ENCODE results near the gene EMC10.

Gene EMC10

DNA sequence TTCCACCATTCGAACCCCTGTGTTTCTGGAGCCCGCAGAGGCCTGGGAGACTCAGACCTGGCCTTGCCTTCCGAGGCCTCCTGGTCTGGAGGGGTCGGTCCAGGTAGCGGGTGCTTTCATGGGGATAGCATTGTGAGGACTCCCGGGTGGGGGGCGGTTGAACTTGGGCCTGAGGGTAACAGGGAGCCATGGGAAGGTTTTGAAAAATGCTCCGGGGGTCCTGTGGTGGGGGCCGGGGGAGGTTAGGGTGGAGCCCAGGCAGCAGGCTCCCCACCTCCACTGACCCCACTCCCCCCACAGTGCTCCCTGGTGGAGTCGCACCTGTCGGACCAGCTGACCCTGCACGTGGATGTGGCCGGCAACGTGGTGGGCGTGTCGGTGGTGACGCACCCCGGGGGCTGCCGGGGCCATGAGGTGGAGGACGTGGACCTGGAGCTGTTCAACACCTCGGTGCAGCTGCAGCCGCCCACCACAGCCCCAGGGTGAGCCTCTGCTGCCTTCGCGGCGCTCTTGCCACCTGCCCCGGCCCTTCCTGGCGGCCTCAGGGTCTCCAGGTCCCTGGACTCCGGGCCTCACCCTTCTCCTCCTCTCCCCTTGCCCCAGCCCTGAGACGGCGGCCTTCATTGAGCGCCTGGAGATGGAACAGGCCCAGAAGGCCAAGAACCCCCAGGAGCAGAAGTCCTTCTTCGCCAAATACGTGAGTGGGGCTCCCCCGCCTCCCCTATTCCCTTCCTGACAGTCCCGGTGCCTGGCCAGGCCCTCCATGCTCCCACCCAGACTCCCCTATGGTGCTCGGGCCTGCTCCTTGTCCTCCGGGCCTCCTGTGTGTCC lies 4.2 kb downstream of the EMC10 start:
- no peak for DNase-seq

- DNase-seq, result no peak
Measured at GRCh38 chr19:50481351-50482149, 5.2 kb downstream of the EMC10 start.

- DNase-seq, result no peak
Measured at GRCh38 chr19:50482271-50482855, 6.1 kb downstream of the EMC10 start.

GRCh38 chr19:50482916-50483315 lies 6.6 kb downstream of the EMC10 start:
- DNase-seq, result no peak

- no peak for DNase-seq
Measured at GRCh38 chr19:50485284-50485955, 9.1 kb downstream of the EMC10 start.

- no peak for DNase-seq
Measured at GRCh38 chr19:50486823-50487515, 10.7 kb downstream of the EMC10 start.

GRCh38 chr19:50488389-50489194 lies 12.3 kb downstream of the EMC10 start:
- DNase-seq, result no peak

DNA sequence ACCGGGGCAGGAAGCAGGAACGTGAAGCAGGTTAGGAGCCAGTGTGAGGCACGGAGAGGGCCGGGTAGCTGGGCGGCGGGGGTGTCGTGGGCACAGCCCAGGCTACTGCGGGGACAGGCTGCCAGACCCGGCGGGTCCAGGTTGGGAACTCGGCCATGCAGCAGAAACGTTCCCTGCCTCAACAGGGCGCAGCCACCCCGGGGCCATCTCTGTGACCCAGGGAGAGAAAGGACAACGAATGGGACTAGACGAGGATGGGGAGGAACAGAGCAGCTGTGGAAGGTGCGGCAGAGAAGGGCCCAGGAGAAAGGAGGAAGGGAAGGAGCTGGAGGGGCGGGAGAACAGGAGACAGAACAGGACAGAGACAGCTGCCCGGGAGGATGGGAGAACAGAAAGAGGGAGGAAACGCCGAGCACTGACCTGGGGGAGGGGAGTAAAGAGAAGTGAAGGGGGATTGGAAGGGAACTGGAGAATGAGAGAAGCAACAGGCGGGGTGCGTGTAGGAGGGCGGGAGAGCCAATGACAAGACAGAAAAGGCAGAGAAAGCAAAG lies 13.2 kb downstream of the EMC10 start:
- DNase-seq, result no peak

DNA sequence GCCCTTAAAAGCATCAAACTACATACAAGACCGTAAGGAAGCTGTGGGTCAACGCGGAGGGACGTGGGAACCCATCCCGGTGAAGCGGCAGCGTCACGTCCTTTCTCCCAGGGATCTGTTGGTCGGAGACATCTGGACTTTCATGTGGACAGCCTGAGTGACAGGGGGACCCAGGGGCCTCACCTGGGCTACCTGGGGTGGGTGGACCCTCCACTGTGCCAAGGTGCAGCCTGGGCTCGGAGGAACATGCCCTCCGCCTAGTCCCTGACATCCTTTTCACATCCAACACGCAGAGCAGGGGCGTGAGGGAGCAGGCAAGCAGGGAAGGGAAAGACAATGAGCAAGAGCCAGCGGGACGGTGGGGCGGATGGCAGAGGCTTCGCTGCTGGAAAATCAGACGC lies 14.1 kb downstream of the EMC10 start:
- DNase-seq, result no peak

- no peak for DNase-seq
Measured at GRCh38 chr19:50490991-50491472, 14.7 kb downstream of the EMC10 start.

- DNase-seq, result no peak
Measured at GRCh38 chr19:50492303-50493052, 16.2 kb downstream of the EMC10 start.

- no peak for DNase-seq
Measured at GRCh38 chr19:50493171-50493570, 16.9 kb downstream of the EMC10 start.

GRCh38 chr19:50494186-50495019 lies 18.1 kb downstream of the EMC10 start:
- DNase-seq, result no peak

GRCh38 chr19:50495020-50495531 lies 18.8 kb downstream of the EMC10 start:
- no peak for DNase-seq

- no peak for DNase-seq
Measured at GRCh38 chr19:50496189-50497021, 20.1 kb downstream of the EMC10 start.

GRCh38 chr19:50497022-50497405 lies 20.7 kb downstream of the EMC10 start:
- no peak for DNase-seq

DNA sequence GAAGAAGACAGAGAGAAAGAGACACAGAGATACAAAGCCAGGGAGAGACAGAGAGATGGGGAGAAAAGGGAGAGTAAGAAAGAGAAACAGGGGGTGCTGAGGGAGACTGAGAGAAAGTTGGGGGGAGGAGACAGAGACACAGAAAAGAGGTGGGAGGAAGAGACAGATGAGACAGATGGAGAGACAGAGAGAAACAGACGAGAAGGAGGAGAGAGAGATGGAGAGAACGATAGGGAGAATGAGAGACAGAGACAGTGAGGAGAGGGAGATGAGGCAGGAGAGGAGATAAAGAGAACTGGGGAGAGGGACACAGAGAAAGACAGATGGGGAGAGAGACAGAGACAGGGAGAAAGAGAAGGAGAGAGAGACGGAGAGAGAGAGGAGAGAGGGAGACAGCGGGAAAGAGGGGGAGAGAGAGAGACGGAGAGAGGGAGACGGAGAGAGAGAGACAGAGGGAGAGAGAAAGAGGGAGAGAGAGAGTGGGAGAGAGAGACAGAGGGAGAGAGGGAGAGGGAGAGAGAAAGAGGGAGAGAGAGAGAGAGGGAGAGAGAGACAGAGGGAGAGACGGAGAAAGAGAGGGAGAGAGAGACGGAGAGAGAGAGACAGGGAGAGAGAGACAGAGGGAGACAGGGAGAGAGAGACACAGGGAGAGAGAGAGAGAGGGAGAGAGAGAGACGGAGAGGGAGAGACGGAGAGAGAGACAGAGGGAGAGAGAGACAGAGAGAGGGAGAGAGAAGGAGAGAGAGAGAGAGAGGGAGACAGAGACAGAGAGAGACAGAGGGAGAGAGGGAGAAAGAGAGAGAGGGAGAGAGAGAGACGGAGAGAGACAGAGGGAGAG lies 22.1 kb downstream of the EMC10 start:
- no peak for DNase-seq
